HG03432 (cell line): ENCODE data around the gene ZBTB39.
"Not testable (repeated sequence)": the region's sequence is repeated elsewhere in the genome, so short reads cannot be mapped to it uniquely, and the experiment has no call there.

Source experiments
- ATAC-seq: cut with Tn5 transposase; IDR thresholded peaks from one replicate; pipeline ENCODE4 v1.9.1; 2021; ENCODE audit warnings: mild to moderate bottlenecking, moderate library complexity; ENCODE audit not compliant: unreplicated experiment

Gene ZBTB39

GRCh38 chr12:57005980-57006808 lies at the start of gene ZBTB39:
TSS of gene ZBTB39 (minus strand) at chr12:57006546. CDS start at chr12:57004917, 1,629 bp downstream.
- peak; percentile 79 for ATAC-seq

GRCh38 chr12:57055824-57056223 lies 49.5 kb upstream of the ZBTB39 start:
- no peak for ATAC-seq

GRCh38 chr12:57053901-57054300 lies 47.6 kb upstream of the ZBTB39 start:
- not testable (repeated sequence) for ATAC-seq

DNA sequence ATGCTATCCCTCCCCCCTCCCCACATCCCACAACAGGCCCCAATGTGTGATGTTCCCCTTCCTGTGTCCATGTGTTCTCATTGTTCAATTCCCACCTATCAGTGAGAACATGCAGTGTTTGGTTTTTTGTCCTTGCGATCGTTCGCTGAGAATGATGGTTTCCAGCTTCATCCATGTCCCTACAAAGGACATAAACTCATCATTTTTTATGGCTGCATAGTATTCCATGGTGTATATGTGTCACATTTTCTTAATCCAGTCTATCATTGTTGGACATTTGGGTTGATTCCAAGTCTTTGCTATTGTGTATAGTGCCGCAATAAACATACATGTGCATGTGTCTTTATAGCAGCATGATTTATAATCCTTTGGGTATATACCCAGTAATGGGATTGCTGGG lies 46.8 kb upstream of the ZBTB39 start:
- not testable (repeated sequence) for ATAC-seq

DNA sequence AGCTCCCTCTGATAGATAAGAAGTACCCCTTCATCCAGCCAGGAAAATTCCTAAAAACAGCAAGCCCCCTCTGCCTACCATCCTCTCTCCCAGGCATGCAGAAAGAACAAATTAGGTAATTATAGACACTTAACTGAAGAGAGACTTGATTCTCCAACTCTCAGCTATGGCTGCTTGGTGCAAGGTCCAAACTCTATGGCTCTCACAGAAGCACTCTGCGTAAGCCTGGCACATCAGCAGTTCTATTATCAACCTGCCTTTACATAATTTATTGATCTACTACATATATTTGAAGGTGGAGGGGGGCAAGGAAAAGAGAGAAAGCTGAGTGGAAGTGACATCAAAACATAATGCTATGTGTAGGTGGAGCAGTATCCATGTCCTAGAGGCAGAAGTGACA lies 44.7 kb upstream of the ZBTB39 start:
- ATAC-seq: no peak

DNA sequence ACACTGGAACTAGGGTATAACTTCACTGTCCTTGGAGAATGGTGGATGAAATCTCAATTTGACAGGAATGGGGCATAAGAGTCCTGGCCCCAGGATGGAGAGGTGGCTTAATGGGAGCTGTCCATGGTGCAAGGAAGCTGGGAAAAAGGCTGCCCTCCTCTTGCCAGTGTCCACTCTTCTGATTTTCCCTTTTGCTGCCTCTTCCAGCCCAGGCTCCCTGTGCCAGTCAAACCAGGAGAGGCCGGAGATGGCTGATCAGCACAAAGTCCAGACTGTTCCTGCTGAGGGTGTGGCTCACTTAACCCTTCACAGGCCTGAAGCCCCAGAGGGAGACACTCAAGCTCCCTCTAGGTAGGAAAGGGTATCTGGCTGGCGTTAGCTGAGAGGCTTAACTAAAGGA lies 43.5 kb upstream of the ZBTB39 start, which contains the start of gene MYO1A:
TSS of gene MYO1A (minus strand) at position 240 of the 400 bp plus-strand sequence. CDS start 1,806 bp downstream, outside the sequence.
- no peak for ATAC-seq

DNA sequence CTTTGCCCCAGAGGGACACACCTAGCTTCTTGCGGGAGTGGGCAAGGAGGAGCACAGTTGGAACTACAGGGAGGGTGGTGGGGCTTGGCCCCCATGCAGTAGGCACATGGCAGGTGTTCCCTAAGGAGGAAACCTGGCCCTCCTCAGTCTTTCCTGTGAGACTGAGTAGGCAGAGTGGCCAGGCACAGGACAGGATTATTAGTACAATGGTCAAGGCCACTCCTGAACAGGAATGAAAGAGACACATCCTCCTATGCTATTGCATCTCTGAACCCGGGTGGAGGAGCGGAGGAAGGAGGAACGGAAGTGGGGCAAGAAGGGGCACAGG lies 42.7 kb upstream of the ZBTB39 start:
- ATAC-seq: no peak

DNA sequence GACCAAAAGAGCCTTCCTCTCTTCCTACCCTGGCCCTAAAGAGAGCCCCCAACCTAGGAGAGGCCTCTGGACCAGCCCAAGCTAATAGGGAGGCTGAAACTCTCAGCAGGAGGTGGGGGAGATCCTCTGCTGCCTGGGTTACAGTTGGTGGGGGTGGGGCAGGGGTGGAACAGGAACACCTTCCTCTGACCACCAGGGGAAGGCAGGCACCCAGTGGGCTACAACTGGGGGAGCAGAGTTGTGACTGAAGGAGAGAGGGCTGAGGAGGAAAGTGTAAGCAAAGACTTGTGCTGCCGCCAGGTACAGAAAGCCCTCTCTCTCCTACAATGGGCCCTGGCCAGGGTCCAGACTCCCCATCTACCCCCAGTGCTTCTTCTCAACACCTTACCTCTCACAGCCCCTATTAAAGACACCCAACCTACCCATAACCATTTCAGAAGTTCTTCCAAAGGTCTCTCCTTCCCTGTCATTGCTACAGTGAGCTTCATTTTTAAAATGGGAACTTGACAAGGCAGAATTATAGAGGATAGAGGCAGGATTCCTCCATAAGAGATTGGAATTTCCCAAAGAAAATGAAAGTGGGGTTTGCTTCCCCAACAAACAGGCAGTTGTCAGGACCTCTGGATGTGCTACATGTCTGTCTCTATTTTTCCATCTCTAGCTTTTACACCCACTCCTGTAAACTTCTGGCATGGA lies 42.2 kb upstream of the ZBTB39 start:
- ATAC-seq: no peak

- ATAC-seq: no peak
These were observed 41.6 kb upstream of the ZBTB39 start for GRCh38 chr12:57047981-57048380.

GRCh38 chr12:57046947-57047890 lies 40.9 kb upstream of the ZBTB39 start:
- no peak for ATAC-seq

DNA sequence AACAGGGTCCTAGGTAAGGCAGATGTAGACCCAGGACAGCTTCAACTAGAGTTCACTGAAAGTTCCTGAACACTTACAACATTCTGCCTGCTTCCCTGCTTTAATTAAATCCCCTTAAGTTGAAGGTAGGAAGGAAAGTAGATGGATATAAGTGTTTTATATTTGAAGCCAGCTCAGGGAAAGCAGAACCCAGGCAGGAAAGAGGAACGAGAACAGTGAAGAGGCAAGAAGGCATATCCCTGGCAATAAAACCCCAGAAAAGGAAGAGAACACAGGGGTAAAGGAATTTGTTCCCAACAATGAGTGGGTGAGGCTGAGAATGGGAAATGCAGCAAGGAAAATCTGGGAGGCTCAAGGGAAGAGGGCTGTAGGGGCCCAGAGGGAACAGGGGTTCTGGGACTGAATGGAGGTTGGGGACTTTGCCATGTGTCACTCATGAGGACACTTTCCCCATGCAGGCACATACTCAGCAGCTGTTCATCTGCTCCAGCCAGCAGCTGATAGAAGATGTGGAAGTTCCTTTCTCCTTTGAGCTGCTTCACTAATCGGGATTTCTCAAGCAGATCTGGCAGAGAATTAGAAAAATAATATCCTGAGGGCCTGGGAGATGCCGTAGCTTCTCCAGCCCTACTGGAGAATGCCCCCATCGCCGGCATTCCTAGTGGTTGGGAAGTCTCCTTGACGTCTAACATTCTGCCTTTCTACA lies 39.9 kb upstream of the ZBTB39 start:
- ATAC-seq: no peak

GRCh38 chr12:57044889-57045288 lies 38.5 kb upstream of the ZBTB39 start:
- no peak for ATAC-seq

DNA sequence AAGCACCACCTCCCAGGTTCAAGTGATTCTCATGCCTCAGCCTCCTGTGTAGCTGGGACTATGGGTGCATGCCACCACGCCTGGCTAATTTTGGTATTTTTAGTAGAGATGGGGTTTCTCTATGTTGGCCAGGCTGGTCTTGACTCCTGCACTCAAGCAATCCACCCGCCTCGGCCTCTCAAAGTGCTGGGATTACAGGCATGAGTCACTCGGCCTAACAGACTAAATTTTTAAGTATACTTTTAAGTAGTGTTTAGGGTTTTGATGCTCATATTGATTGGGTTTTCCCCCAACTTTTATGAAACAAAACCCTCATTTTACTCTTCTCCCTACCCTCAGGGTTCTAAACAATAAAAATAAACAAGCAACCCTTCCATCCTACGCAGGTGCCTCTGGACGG lies 38.1 kb upstream of the ZBTB39 start:
- no peak for ATAC-seq

GRCh38 chr12:57042695-57043094 lies 36.3 kb upstream of the ZBTB39 start:
- ATAC-seq: no peak

DNA sequence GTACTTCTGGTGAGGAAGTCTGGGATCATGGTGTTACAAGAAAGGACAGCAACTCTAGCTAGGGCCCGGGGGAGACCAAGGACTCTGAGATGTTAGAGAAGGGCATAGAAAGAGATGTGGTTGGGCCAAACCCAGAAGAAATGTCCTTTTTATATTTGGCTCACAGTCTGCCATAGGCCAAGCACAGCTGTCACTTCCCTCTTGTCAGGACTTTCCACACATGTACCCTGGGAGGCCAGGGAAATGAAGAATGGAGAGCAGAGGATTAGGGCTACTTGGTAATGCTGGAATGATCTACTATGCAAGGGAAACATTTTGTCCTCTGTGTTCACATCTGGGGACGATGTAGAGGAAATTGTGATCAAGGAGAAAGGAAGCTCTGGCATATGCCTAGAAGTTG lies 34.4 kb upstream of the ZBTB39 start:
- no peak for ATAC-seq

DNA sequence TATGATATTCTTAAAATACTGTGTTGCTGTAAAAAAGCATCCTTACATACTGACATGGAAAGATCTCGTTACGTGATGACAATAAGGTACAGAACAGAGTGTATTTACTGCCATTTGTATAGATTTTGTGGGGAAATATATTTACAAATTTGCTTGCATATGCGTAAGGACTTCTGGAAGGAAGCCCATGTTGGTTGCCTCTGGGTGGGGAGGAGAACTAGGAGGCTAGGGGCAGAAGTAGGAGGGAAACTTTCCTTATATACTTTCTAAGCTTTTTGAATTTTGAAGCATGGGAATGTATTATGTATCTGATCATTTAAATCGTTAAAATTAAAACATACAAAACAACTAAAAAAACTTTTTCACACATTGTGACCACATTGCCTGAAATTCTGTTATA lies 33.9 kb upstream of the ZBTB39 start:
- ATAC-seq: no peak

- no peak for ATAC-seq
These were observed 32.9 kb upstream of the ZBTB39 start for GRCh38 chr12:57039016-57039798.

GRCh38 chr12:57037264-57037663 lies 30.9 kb upstream of the ZBTB39 start:
- no peak for ATAC-seq

DNA sequence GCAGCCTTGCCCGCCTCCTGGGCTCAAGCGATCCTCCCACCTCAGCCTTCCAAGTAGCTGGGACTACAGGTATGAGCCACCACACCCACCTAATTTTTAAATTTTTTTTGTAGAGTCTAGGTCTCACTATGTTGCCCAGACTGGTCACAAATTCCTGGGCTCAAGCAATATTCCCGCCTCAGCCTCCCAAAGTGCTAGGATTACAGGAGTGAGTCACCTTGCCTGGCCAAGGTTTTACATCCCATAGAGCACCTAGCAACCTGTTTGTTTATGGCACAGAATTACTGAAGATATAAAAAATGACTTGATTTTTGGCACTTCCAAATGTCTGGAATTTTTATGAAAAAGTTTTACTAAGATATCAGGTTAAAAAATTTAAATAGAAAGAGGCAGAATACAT lies 27.1 kb upstream of the ZBTB39 start:
- ATAC-seq: no peak

DNA sequence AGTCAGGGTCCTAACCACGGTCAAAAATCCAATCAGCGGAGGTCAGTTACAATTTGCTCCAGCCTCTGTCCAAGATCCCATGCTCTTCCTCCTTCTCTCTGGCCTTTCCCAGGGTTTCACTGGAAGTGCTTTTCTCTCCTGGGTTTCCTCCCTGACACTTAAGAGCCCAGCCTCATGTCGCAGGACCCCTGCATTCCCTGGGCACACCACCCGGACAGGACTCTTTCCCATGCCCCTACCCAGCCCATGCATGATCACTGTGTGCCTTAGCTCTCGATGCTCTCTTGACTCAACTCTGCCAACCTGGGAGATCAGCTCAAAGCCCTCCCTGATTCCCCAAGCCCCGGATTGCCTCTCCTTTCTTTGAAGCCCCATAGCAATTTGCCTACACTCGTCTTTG lies 25.4 kb upstream of the ZBTB39 start:
- ATAC-seq: no peak
